Measurements from ENCODE around the gene FGD6.

The FGD6 gene

GRCh38 chr12:95205016-95205624, 12.1 kb downstream of the FGD6 start:
- CTCF ChIA-PET: interaction anchor here (0.9 to 4.8 kb wide), 4 partner anchors 11 to 88 kb away, joined by 4 to 34 read pairs (median 8); partner anchors contain the start of genes FGD6 and VEZT

GRCh38 chr12:95204141-95204866, 13.0 kb downstream of the FGD6 start:
- TF ChIP-seq CTCF (IDR thresholded peaks at IDR 0.05; ENCODE audit: insufficient read depth, low read length, missing control alignments): no peak
- POLR2A ChIA-PET: interaction anchor here (1.4 kb wide), 1 partner anchor 13 kb away, joined by 5 read pairs; the partner anchor contains the start of genes FGD6 and VEZT
- CTCF ChIA-PET: interaction anchor here (0.9 to 4.8 kb wide), 3 partner anchors 12 to 87 kb away, joined by 3 to 34 read pairs (median 9); partner anchors contain the start of genes FGD6 and VEZT
- peak; percentile 65 for DNase-seq (ENCODE audit: low read depth, low spot score)
- no peak overlapping the region for H3K4me3 ChIP-seq (ENCODE audit: low read depth, low read length)

More at GRCh38 chr12:95205016-95205624, 12.1 kb downstream of the FGD6 start:
- no peak for DNase-seq (ENCODE audit: low read depth, low spot score)
- no peak overlapping the region for H3K4me3 ChIP-seq (ENCODE audit: low read depth, low read length)
- POLR2A ChIA-PET: interaction anchor here (1.4 kb wide), 1 partner anchor 12 kb away, joined by 5 read pairs; the partner anchor contains the start of genes FGD6 and VEZT
- TF ChIP-seq CTCF (IDR thresholded peaks at IDR 0.05; ENCODE audit: insufficient read depth, low read length, missing control alignments): no peak

- DNase-seq (ENCODE audit: low read depth, low spot score): no peak
- H3K4me3 ChIP-seq (ENCODE audit: low read depth, low read length): no peak overlapping the region
- ChIA-PET CTCF (no interaction called here), POLR2A (no interaction called here)
- no peak for TF ChIP-seq CTCF (IDR thresholded peaks at IDR 0.05; ENCODE audit: insufficient read depth, low read length, missing control alignments)
Measured at GRCh38 chr12:95203487-95204030, 13.7 kb downstream of the FGD6 start.

GRCh38 chr12:95202691-95203486, 14.4 kb downstream of the FGD6 start:
- ChIA-PET CTCF (no interaction called here), POLR2A (no interaction called here)
- no peak overlapping the region for H3K4me3 ChIP-seq (ENCODE audit: low read depth, low read length)
- TF ChIP-seq CTCF (IDR thresholded peaks at IDR 0.05; ENCODE audit: insufficient read depth, low read length, missing control alignments): no peak
- no peak for DNase-seq (ENCODE audit: low read depth, low spot score)

GRCh38 chr12:95201056-95201670, 16.1 kb downstream of the FGD6 start:
- TF ChIP-seq CTCF (IDR thresholded peaks at IDR 0.05; ENCODE audit: insufficient read depth, low read length, missing control alignments): no peak
- CTCF ChIA-PET: interaction anchor here (0.7 to 1.6 kb wide), 4 partner anchors 14 to 17 kb away, joined by 3 to 4 read pairs (median 3); partner anchors contain the start of gene VEZT
- DNase-seq (ENCODE audit: low read depth, low spot score): no peak
- H3K4me3 ChIP-seq (ENCODE audit: low read depth, low read length): no peak overlapping the region
- POLR2A ChIA-PET: interaction anchor here (0.7 kb wide), 1 partner anchor 8 kb away, joined by 3 read pairs; no protein-coding TSS in a partner anchor
